GM12878 (cell line): ENCODE measurements around the gene RAB13. TPM values are rescaled to one million over a fixed set of nuclear protein-coding genes. Genes with fewer than 3 reads are reported as not detected.

Experiments used
- ATF7 ChIP-seq: fragments of 450-650 bp; IDR thresholded peaks from 2 replicates; pipeline ENCODE4 v1.6.1; 2016; ENCODE audit warnings: low read depth, mild to moderate bottlenecking
- BMI1 ChIP-seq: fragments of 450-650 bp; IDR thresholded peaks from 2 replicates; pipeline ENCODE4 v1.6.1; 2016; ENCODE audit warnings: mild to moderate bottlenecking, moderate library complexity, borderline replicate concordance
- BRCA1 ChIP-seq: IDR thresholded peaks from 2 replicates; pipeline ENCODE4 v1.6.1; 2011; ENCODE audit warnings: low read depth, low read length, improper control_type of control experiment
- FOXK2 ChIP-seq: fragments of 450-650 bp; IDR thresholded peaks from 2 replicates; pipeline ENCODE4 v1.6.1; 2017; ENCODE audit warnings: mild to moderate bottlenecking, moderate library complexity
- IKZF1 ChIP-seq: fragments of 450-650 bp; conservative IDR thresholded peaks from 2 replicates; pipeline ENCODE4 v1.6.1; 2017; ENCODE audit warnings: antibody characterized with exemption, mild to moderate bottlenecking
- KLF5 ChIP-seq: fragments of 450-650 bp; IDR thresholded peaks from 2 replicates; pipeline ENCODE4 v1.6.1; 2014; ENCODE audit warnings: mild to moderate bottlenecking; ENCODE audit not compliant: partially characterized antibody
- MYC ChIP-seq: IDR thresholded peaks from 2 replicates; pipeline ENCODE4 v1.6.1; 2011; ENCODE audit warnings: mild to moderate bottlenecking, low read length, moderate library complexity, inconsistent platforms; ENCODE audit not compliant: insufficient read depth, insufficient replicate concordance, insufficient read length, severe bottlenecking
- NBN ChIP-seq: fragments of 450-650 bp; IDR thresholded peaks from 2 replicates; pipeline ENCODE4 v1.6.1; 2016
- NR2F1 ChIP-seq: fragments of 450-650 bp; conservative IDR thresholded peaks from 2 replicates; pipeline ENCODE4 v1.6.1; 2017; ENCODE audit warnings: mild to moderate bottlenecking
- NRF1 ChIP-seq: conservative IDR thresholded peaks from 2 replicates; pipeline ENCODE4 v1.6.1; 2011; ENCODE audit warnings: mild to moderate bottlenecking, low read depth, low read length, improper control_type of control experiment
- RFX5 ChIP-seq: IDR thresholded peaks from 2 replicates; pipeline ENCODE4 v1.6.1; 2011; ENCODE audit warnings: low read depth, low read length, improper control_type of control experiment
- SIX5 ChIP-seq: IDR thresholded peaks from 2 replicates; pipeline ENCODE4 v1.6.1; 2011; ENCODE audit warnings: mild to moderate bottlenecking, low read depth, low read length, moderate library complexity; ENCODE audit not compliant: severe bottlenecking
- SUPT20H ChIP-seq: IDR thresholded peaks from 2 replicates; pipeline ENCODE4 v1.6.1; 2011; ENCODE audit warnings: low read depth, mild to moderate bottlenecking, low read length, moderate library complexity, borderline replicate concordance; ENCODE audit not compliant: control insufficient read depth
- SUZ12 ChIP-seq: fragments of 200-600 bp; sonication (generic); IDR thresholded peaks from one replicate; pipeline ENCODE4 v1.6.1; 2018; ENCODE audit warnings: antibody characterized with exemption, mild to moderate bottlenecking; ENCODE audit not compliant: unreplicated experiment
- TCF3 ChIP-seq: IDR thresholded peaks from 2 replicates; pipeline ENCODE4 v1.6.1; 2012; ENCODE audit warnings: low read depth, mild to moderate bottlenecking, low read length, borderline replicate concordance; ENCODE audit not compliant: insufficient read depth
- polyA plus RNA-seq, 11 experiments: library from polyadenylated mRNA; depleted of rRNA in 4 of 11; unstranded in 6 of 11; stranded (reverse) in 5 of 11; fragments of >200 nt; fragmentation: Nextera tagmentation in 4 of 11; fragmentation: Illumina TruSeq in 1 of 11; extraction: Ambion mirVana in 4 of 11; extraction: Trizol in 1 of 11; gene quantifications; 1 replicate in 1 of 11; 2 replicates in 10 of 11; pipeline versions ENCODE4 v1.2.1 to v1.2.3, GENCODE V29; 2011 to 2016; ENCODE audit warnings: inconsistent platforms in 2 of 11, missing spikeins in 2 of 11, low read depth in 1 of 11
- total RNA-seq, 4 experiments: library from RNA; depleted of rRNA in 3 of 4; stranded (reverse); fragments of >200 nt in 3 of 4; fragmentation: Illumina TruSeq in 1 of 4; extraction: Trizol in 1 of 4; gene quantifications; 2 replicates each; pipeline versions ENCODE4 v1.2.1 to v1.2.3, GENCODE V29; 2013 to 2021
- TF ChIP-seq, protein P1 (sequence below): fragments of 150-350 bp; IDR thresholded peaks from 2 replicates; pipeline ENCODE4 v1.6.1; 2014; ENCODE audit warnings: mild to moderate bottlenecking, low read depth, low read length
- TF ChIP-seq, protein P2 (sequence below): fragments of 450-650 bp; IDR thresholded peaks from 2 replicates; pipeline ENCODE4 v1.6.1; 2017; ENCODE audit warnings: low read depth, mild to moderate bottlenecking, moderate library complexity
- TF ChIP-seq, protein P3 (sequence below): IDR thresholded peaks from 2 replicates; pipeline ENCODE4 v1.6.1; 2012; ENCODE audit warnings: mild to moderate bottlenecking, low read depth, low read length
- TF ChIP-seq, protein P4 (sequence below): IDR thresholded peaks from 2 replicates; pipeline ENCODE4 v1.6.1; 2012; ENCODE audit warnings: low read depth, low read length, improper control_type of control experiment
- TF ChIP-seq, protein P5 (sequence below): IDR thresholded peaks from 2 replicates; pipeline ENCODE4 v1.6.1; 2011; ENCODE audit warnings: borderline replicate concordance, low read depth, mild to moderate bottlenecking, moderate library complexity, mixed read lengths, low read length; ENCODE audit not compliant: insufficient read depth; ENCODE audit errors: extremely low read length

RAB13 gene
- total and polyA plus RNA-seq, 10 of the 15 experiments (the other 5 are each of a cell fraction or from before 2014, with no cell fraction given), result 0.75 to 30.7 (median 15.9) TPM

DNA sequence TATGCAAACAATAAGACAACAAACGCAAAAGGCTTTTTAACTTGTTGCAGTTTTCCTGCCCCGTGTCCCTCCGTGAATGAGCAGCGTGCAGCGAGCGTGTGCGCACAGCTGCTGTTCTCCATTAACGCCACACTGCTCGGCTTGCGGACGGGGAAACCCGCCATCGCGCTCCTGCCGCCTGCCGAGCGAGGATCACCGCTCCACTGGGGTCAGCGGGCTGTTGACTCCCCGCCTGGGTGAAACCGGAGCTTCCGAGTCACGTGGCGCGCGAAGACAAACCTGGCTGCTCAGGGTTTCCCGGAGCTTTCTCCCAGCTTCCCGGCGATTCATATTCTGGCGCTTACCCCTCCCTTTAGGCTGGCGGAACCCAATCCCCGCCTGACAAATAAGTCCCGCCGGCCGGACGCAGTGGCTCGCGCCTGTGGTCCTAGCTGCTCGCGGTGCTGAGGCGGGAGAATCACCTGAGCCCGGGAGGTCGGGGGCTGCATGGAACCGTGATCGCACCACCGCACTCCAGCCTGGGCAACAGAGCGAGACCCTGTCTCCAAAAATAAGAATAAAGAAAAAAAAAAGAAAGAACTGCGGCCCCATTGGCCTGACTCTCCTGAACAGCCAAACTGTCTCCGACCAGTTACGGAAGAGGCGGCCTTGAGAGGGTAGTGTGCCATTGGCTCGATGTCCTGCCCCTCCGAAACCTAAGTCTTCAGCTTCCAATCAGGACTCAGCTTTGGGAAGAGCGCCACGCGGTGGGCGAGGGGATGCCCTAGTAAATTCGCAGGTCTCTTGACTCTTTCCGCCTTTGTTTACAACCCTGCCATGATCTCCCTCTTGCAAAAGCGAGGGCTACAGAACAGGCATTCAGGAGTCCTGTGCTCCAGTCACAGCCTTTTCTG, 18.8 kb downstream of the RAB13 start, which contains the start of gene CREB3L4 (continued):
- TF ChIP-seq ATF7 (peak; percentile 64), NBN (peak; percentile 98), NR2F1 (peak; percentile 83), SUPT20H (no peak), MYC (peak; percentile 68), BMI1 (no peak), IKZF1 (peak; percentile 95), TCF3 (peak; percentile 80; the same call in 1 of the 2 replicates), NRF1 (no peak), RFX5 (peak; percentile 72; the same call in 1 of the 2 replicates), SIX5 (no peak), BRCA1 (0 out of 2 replicates have a peak, but pooled peaks have one; percentile 22), KLF5 (peak; percentile 52), SUZ12 (no peak), FOXK2 (peak; percentile 87)
- TF ChIP-seq, protein P1, sequence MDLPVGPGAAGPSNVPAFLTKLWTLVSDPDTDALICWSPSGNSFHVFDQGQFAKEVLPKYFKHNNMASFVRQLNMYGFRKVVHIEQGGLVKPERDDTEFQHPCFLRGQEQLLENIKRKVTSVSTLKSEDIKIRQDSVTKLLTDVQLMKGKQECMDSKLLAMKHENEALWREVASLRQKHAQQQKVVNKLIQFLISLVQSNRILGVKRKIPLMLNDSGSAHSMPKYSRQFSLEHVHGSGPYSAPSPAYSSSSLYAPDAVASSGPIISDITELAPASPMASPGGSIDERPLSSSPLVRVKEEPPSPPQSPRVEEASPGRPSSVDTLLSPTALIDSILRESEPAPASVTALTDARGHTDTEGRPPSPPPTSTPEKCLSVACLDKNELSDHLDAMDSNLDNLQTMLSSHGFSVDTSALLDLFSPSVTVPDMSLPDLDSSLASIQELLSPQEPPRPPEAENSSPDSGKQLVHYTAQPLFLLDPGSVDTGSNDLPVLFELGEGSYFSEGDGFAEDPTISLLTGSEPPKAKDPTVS, result peak; percentile 75; the same call in 1 of the 2 replicates
- TF ChIP-seq, protein P2, sequence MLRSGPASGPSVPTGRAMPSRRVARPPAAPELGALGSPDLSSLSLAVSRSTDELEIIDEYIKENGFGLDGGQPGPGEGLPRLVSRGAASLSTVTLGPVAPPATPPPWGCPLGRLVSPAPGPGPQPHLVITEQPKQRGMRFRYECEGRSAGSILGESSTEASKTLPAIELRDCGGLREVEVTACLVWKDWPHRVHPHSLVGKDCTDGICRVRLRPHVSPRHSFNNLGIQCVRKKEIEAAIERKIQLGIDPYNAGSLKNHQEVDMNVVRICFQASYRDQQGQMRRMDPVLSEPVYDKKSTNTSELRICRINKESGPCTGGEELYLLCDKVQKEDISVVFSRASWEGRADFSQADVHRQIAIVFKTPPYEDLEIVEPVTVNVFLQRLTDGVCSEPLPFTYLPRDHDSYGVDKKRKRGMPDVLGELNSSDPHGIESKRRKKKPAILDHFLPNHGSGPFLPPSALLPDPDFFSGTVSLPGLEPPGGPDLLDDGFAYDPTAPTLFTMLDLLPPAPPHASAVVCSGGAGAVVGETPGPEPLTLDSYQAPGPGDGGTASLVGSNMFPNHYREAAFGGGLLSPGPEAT, result peak; percentile 89
- TF ChIP-seq, protein P3, sequence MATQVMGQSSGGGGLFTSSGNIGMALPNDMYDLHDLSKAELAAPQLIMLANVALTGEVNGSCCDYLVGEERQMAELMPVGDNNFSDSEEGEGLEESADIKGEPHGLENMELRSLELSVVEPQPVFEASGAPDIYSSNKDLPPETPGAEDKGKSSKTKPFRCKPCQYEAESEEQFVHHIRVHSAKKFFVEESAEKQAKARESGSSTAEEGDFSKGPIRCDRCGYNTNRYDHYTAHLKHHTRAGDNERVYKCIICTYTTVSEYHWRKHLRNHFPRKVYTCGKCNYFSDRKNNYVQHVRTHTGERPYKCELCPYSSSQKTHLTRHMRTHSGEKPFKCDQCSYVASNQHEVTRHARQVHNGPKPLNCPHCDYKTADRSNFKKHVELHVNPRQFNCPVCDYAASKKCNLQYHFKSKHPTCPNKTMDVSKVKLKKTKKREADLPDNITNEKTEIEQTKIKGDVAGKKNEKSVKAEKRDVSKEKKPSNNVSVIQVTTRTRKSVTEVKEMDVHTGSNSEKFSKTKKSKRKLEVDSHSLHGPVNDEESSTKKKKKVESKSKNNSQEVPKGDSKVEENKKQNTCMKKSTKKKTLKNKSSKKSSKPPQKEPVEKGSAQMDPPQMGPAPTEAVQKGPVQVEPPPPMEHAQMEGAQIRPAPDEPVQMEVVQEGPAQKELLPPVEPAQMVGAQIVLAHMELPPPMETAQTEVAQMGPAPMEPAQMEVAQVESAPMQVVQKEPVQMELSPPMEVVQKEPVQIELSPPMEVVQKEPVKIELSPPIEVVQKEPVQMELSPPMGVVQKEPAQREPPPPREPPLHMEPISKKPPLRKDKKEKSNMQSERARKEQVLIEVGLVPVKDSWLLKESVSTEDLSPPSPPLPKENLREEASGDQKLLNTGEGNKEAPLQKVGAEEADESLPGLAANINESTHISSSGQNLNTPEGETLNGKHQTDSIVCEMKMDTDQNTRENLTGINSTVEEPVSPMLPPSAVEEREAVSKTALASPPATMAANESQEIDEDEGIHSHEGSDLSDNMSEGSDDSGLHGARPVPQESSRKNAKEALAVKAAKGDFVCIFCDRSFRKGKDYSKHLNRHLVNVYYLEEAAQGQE, result no peak
- TF ChIP-seq, protein P4, sequence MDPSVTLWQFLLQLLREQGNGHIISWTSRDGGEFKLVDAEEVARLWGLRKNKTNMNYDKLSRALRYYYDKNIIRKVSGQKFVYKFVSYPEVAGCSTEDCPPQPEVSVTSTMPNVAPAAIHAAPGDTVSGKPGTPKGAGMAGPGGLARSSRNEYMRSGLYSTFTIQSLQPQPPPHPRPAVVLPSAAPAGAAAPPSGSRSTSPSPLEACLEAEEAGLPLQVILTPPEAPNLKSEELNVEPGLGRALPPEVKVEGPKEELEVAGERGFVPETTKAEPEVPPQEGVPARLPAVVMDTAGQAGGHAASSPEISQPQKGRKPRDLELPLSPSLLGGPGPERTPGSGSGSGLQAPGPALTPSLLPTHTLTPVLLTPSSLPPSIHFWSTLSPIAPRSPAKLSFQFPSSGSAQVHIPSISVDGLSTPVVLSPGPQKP, result 0 out of 2 replicates have a peak, but pooled peaks have one; percentile 52
- TF ChIP-seq, protein P5, sequence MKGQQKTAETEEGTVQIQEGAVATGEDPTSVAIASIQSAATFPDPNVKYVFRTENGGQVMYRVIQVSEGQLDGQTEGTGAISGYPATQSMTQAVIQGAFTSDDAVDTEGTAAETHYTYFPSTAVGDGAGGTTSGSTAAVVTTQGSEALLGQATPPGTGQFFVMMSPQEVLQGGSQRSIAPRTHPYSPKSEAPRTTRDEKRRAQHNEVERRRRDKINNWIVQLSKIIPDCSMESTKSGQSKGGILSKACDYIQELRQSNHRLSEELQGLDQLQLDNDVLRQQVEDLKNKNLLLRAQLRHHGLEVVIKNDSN, result peak; percentile 84
